K562 (cell line): ENCODE results near the gene IPO11. TPM values are rescaled to one million over a fixed set of nuclear protein-coding genes. Genes with fewer than 3 reads are reported as not detected.
A peak's percentile ranks its signal among the peaks of the same experiment; 100 is the strongest.

Experiments used
- ATF1 ChIP-seq, 2 experiments: fragments of 450-650 bp in 1 of 2; IDR thresholded peaks; 2 replicates each; pipeline ENCODE4 v1.6.1; 2016; ENCODE audit warnings: missing compliant biosample characterization in 1 of 2, missing genetic modification characterization in 1 of 2
- CXXC5 ChIP-seq: fragments of 250-450 bp; sonication (Bioruptor Pico); IDR thresholded peaks from 2 replicates; pipeline ENCODE4 v1.8.0; 2022; ENCODE audit warnings: inconsistent platforms, mild to moderate bottlenecking, moderate library complexity
- DACH1 ChIP-seq: fragments of 450-650 bp; IDR thresholded peaks from 2 replicates; pipeline ENCODE4 v1.6.1; 2018; ENCODE audit not compliant: partially characterized antibody
- DPF2 ChIP-seq: fragments of 450-650 bp; IDR thresholded peaks from 2 replicates; pipeline ENCODE4 v1.6.1; 2016
- HCFC1 ChIP-seq: IDR thresholded peaks from 2 replicates; pipeline ENCODE4 v1.6.1; 2012; ENCODE audit warnings: low read depth, low read length, improper control_type of control experiment
- HMGXB4 ChIP-seq: sonication (generic); formaldehyde crosslinking; IDR thresholded peaks from 2 replicates; pipeline ENCODE4 v1.8.1; 2023; ENCODE audit warnings: mild to moderate bottlenecking, missing genetic modification reagents
- MAFG ChIP-seq: fragments of 450-650 bp; conservative IDR thresholded peaks from 2 replicates; pipeline ENCODE4 v1.6.1; 2016; ENCODE audit warnings: missing genetic modification characterization, missing compliant biosample characterization
- MLLT1 ChIP-seq, 2 experiments: fragments of 450-650 bp; IDR thresholded peaks; 2 replicates each; pipeline ENCODE4 v1.6.1; 2016
- NUFIP1 ChIP-seq: fragments of 450-650 bp; IDR thresholded peaks from 2 replicates; pipeline ENCODE4 v1.6.1; 2018; ENCODE audit not compliant: partially characterized antibody
- RBM25 ChIP-seq: fragments of 200-400 bp; formaldehyde crosslinking; IDR thresholded peaks from 2 replicates; pipeline ENCODE4 v1.6.1; 2018; ENCODE audit warnings: low read length, low read depth, moderate library complexity; ENCODE audit not compliant: severe bottlenecking
- RFX5 ChIP-seq: IDR thresholded peaks from 2 replicates; pipeline ENCODE4 v1.6.1; 2011; ENCODE audit warnings: low read depth, mild to moderate bottlenecking, improper control_type of control experiment, low read length
- RFX7 ChIP-seq: fragments of 250-450 bp; sonication (Bioruptor Pico); IDR thresholded peaks from 2 replicates; pipeline ENCODE4 v1.5.1; 2021; ENCODE audit warnings: mild to moderate bottlenecking
- SMARCB1 ChIP-seq: IDR thresholded peaks from 2 replicates; pipeline ENCODE4 v1.6.1; 2011; ENCODE audit warnings: improper control_type of control experiment, low read depth; ENCODE audit not compliant: insufficient read length
- ZBTB5 ChIP-seq: fragments of 450-650 bp; IDR thresholded peaks from 2 replicates; pipeline ENCODE4 v1.6.1; 2017; ENCODE audit warnings: antibody characterized with exemption
- ZEB2 ChIP-seq: fragments of 450-650 bp; IDR thresholded peaks from 2 replicates; pipeline ENCODE4 v1.6.1; 2016
- ZNF140 ChIP-seq: fragments of 250-450 bp; sonication (Bioruptor Pico); IDR thresholded peaks from 2 replicates; pipeline ENCODE4 v1.8.0; 2021; ENCODE audit warnings: moderate library complexity, mild to moderate bottlenecking, inconsistent platforms
- ZNF444 ChIP-seq: fragments of 250-450 bp; sonication (Bioruptor Pico); IDR thresholded peaks from 2 replicates; pipeline ENCODE4 v1.4.0; 2020; ENCODE audit warnings: mild to moderate bottlenecking, moderate library complexity
- ZNF445 ChIP-seq: fragments of 250-450 bp; sonication (Bioruptor Pico); IDR thresholded peaks from 2 replicates; pipeline ENCODE4 v1.4.0; 2020; ENCODE audit warnings: low read depth, mild to moderate bottlenecking, moderate library complexity
- ZNF586 ChIP-seq: fragments of 450-650 bp; formaldehyde crosslinking; conservative IDR thresholded peaks from 2 replicates; pipeline ENCODE4 v1.4.0; 2020; ENCODE audit warnings: mild to moderate bottlenecking, moderate library complexity
- polyA plus RNA-seq, 8 experiments: library from polyadenylated mRNA; depleted of rRNA in 4 of 8; stranded (reverse) in 5 of 8; unstranded in 3 of 8; fragments of >200 nt; fragmentation: Nextera tagmentation in 2 of 8; fragmentation: Illumina TruSeq in 1 of 8; extraction: Ambion mirVana in 2 of 8; extraction: Trizol in 1 of 8; gene quantifications; 2 replicates each; pipeline versions ENCODE4 v1.2.1 to v1.2.3, GENCODE V29; 2011 to 2014; ENCODE audit warnings: inconsistent platforms in 1 of 8, missing spikeins in 1 of 8
- total RNA-seq, 7 experiments: library from RNA; depleted of rRNA in 6 of 7; stranded (reverse); fragments of >200 nt in 6 of 7; fragmentation: Illumina TruSeq in 2 of 7; extraction: Trizol in 2 of 7; gene quantifications; 2 replicates each; pipeline versions ENCODE4 v1.2.1 to v1.2.3, GENCODE V29; 2011 to 2021; ENCODE audit warnings: low replicate concordance in 1 of 7
- TF ChIP-seq, protein P1 (sequence below): fragments of 250-450 bp; sonication (Bioruptor Pico); IDR thresholded peaks from 2 replicates; pipeline ENCODE4 v1.4.0; 2020; ENCODE audit warnings: mild to moderate bottlenecking, moderate library complexity
- TF ChIP-seq, protein P2 (sequence below): fragments of 250-450 bp; sonication (Bioruptor Pico); IDR thresholded peaks from 2 replicates; pipeline ENCODE4 v1.4.0; 2020; ENCODE audit warnings: mild to moderate bottlenecking

IPO11 gene
- total and polyA plus RNA-seq, 9 of the 15 experiments (the other 6 are each of a cell fraction or from before 2014, with no cell fraction given) = 38.7 to 96.0 (median 70.9) TPM

DNA sequence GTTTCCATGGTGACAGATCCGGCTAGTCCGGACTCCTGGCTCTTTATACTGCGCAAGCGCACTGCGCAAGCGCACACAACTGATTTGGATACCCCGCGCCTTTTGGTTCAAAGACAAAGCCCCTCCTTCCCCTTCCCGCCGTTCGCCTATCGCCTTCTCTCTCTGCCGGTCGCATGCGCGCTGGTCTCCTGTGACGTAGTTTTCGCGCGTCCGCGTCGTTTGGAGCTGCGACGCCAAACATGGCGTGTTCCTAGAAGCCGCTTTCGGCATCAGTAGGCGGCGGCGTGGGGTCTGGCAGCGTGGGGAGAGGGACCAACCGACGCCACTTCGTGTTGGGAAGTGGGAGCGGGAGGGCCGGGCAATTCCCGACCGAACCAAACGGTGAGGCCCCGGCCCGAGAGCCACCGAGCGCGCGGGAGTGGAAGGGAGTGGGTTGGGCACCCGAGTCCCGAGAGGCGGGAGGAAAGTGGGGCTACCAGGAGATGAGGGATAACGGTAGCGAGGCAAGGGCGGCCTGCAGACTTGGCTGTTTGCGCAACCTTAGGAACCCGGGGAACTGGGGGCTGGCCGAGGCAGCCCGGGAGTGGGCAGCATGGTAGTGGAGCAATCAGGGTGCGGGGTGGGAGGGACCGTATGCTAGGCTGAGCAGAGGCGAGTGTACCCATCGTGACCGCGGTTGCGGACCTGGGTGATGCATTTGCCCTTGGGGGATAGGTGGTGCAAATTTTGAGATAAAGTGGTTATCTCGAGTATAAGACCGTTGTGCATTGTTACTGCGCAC lies at the start of gene IPO11 (continued):
- TF ChIP-seq ZBTB5 (no peak), ZNF445 (CRISPR knock-in tag) (no peak), NUFIP1 (no peak), ZNF444 (no peak), MAFG (tag) (no peak), HCFC1 (peak; percentile 90), SMARCB1 (no peak), RFX7 (CRISPR knock-in tag) (no peak), ZNF586 (CRISPR knock-in tag) (no peak), HMGXB4 (CRISPR knock-in tag) (peak; percentile 83), RFX5 (no peak), DACH1 (peak; percentile 31), ZNF140 (CRISPR knock-in tag) (no peak), ATF1 (CRISPR knock-in tag; IDR thresholded peaks at IDR 0.05) (peak; percentile 98), ATF1 (tag; IDR thresholded peaks at IDR 0.05) (peak; percentile 100), CXXC5 (CRISPR knock-in tag) (peak; percentile 77), RBM25 (no peak), ZEB2 (no peak), MLLT1 (IDR thresholded peaks at IDR 0.05) (peak in 1 of 2 experiments; percentile 94; a peak in 2 of 4 replicates), DPF2 (peak; percentile 15; the same call in 1 of the 2 replicates)
- TF ChIP-seq, protein P1, sequence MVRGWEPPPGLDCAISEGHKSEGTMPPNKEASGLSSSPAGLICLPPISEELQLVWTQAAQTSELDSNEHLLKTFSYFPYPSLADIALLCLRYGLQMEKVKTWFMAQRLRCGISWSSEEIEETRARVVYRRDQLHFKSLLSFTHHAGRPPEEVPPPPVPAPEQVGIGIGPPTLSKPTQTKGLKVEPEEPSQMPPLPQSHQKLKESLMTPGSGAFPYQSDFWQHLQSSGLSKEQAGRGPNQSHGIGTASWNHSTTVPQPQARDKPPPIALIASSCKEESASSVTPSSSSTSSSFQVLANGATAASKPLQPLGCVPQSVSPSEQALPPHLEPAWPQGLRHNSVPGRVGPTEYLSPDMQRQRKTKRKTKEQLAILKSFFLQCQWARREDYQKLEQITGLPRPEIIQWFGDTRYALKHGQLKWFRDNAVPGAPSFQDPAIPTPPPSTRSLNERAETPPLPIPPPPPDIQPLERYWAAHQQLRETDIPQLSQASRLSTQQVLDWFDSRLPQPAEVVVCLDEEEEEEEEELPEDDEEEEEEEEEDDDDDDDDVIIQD (CRISPR knock-in tag) = no peak
- TF ChIP-seq, protein P2, sequence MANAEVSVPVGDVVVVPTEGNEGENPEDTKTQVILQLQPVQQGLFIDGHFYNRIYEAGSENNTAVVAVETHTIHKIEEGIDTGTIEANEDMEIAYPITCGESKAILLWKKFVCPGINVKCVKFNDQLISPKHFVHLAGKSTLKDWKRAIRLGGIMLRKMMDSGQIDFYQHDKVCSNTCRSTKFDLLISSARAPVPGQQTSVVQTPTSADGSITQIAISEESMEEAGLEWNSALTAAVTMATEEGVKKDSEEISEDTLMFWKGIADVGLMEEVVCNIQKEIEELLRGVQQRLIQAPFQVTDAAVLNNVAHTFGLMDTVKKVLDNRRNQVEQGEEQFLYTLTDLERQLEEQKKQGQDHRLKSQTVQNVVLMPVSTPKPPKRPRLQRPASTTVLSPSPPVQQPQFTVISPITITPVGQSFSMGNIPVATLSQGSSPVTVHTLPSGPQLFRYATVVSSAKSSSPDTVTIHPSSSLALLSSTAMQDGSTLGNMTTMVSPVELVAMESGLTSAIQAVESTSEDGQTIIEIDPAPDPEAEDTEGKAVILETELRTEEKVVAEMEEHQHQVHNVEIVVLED (CRISPR knock-in tag) = peak; percentile 46; the same call in 1 of the 2 replicates
